Hematopoietic multipotent progenitor cell treated with erythropoietin and hydrocortisone succinate and interleukin-3 and kit ligand, for 17 days (in vitro differentiated cells): ENCODE results near the gene TTLL10.
"Not testable (repeated sequence)": the region's sequence is repeated elsewhere in the genome, so short reads cannot be mapped to it uniquely, and the experiment has no call there.

Source experiments
- DNase-seq: peaks from one replicate; pipeline ENCODE4 v3.0.0-alpha.2; 2015; ENCODE audit warnings: low spot score

The TTLL10 gene

DNA sequence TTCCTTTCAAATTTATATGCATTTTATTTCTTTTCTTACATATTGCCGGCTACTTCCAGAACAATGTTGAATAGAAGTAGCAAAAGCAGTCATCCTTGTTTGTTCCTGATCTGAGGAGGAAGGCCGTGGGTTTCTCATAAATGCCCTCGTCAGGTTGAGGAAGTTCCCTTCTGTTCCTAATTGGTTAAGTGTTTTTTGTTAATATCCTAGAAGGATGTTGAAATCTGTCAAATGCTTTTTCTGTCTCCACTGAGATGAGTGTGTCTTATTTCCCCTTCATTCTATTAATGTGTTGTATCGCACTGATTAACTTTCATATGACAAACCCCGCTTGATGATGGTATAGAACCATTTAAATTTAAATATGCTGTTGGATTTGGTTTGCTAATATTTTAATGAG, 15.4 kb downstream of the TTLL10 start:
- no peak for DNase-seq

DNA sequence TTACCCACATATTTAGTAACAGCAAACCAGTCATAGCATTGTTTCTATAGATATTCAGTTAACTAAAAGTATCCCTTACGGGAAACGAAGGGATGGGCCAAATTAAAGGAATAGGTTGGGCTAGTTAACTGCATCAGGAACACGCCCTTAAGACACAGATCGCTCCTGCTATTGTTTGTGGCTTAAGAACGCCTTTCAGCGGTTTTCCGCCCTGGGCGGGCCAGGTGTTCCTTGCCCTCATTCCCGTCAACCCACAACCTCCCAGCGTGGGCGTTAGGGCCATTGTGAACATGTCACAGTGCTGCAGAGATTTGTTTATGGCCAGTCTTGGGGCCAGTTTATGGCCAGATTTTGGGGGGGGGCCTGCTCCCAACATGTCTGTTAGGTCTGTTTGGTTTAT, 18.1 kb downstream of the TTLL10 start:
- no peak for DNase-seq

DNA sequence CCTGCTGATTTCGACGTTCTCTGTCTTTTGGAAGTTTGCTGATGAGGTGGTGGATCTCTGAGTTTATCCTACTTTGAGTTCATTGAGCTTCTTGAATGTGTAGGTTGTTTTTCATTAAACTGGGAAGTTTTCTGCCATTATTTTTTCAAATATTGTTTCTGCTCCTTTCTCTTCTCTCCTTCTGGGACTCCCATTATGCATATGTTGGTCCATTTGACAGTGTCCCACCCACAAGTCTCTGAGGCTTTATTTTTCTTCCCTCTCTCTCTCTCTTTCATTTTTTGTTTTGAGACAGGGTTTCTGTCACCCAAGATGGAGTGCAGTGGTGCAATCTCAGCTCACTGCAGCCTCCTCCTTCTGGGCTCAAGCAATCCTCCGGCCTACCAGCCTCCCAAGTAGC, 21.0 kb downstream of the TTLL10 start:
- no peak for DNase-seq

- DNase-seq = not testable (repeated sequence)
These were observed 22.0 kb downstream of the TTLL10 start for GRCh38 chr1:1195726-1196125.

DNA sequence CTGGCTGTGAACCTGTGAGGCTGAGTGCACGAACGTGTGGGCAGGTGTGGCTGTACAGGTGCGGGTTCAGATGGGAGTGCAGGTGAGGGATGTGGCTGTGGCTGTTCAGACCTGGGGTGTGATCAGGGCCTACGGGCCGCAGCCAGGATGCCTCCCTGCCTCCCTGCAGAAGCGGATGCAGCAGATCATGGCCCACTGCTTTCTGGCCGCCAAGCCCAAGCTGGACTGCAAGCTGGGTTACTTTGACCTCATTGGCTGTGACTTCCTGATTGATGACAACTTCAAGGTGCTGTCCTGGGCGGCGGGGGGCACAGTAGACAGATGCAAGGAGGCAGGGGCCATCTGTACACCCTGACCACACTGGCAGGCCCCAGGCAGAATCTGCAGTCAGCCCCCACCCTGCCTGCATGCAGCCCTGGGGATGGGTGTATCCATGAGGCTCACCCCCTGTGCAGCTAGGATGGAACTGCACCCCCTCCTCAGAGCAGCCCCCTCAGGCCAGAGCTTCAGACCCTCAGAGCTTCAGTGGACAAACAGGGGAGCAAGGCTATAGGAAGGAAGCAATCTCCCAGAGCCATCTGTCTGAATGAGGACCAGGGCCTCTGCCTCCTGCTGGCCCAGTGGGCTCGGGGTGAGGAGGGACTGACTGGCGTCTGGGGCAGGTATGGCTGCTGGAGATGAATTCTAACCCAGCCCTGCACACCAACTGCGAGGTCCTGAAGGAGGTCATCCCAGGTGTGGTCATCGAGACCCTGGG, 22.9 kb downstream of the TTLL10 start:
- DNase-seq = no peak

- DNase-seq = no peak
These were observed 23.5 kb downstream of the TTLL10 start for GRCh38 chr1:1197188-1197500.

- no peak for DNase-seq
These were observed 24.1 kb downstream of the TTLL10 start for GRCh38 chr1:1197551-1198422.

DNA sequence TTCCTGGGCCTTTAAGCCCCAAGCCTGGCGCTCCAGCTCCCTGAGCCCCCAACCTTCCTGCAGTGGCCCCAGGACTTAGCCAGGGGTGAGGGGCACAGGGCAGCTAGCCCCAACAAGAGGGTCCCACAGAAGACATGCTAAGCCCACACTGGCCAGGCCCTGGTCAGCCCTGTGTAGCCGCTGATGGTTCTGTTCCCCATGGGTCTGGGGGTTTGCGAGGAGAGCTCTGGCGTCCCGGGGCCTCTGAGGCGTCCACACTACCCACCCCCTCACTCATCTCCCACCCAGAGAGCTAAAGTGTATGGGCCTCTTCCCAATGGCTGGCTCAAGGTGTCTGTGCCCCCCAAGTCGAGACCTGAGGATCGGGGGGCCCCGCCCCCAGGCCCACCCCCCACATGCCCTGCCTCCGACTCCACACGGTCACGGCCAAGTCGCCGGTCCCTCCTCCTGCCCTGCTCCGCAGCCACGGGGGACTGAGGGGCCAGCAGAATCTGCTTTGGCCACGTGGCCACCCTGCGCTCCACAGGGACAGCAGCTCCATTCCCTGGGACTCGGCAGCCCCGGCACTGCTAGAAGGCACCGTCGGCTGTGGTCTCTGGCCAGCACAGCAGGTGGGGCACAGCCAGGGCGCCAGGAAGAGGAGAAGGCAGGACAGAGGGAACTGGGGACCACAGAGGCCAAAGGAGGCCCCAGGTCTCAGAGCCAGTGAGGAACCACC, 24.9 kb downstream of the TTLL10 start:
- DNase-seq = no peak

GRCh38 chr1:1199141-1199960, 25.7 kb downstream of the TTLL10 start:
- DNase-seq = no peak

GRCh38 chr1:1199961-1200875, 26.5 kb downstream of the TTLL10 start:
- DNase-seq = no peak

GRCh38 chr1:1200876-1201810, 27.5 kb downstream of the TTLL10 start:
- DNase-seq = no peak

GRCh38 chr1:1202831-1203560, 29.3 kb downstream of the TTLL10 start:
- DNase-seq = no peak

GRCh38 chr1:1203561-1204424, 30.1 kb downstream of the TTLL10 start:
- no peak for DNase-seq

DNA sequence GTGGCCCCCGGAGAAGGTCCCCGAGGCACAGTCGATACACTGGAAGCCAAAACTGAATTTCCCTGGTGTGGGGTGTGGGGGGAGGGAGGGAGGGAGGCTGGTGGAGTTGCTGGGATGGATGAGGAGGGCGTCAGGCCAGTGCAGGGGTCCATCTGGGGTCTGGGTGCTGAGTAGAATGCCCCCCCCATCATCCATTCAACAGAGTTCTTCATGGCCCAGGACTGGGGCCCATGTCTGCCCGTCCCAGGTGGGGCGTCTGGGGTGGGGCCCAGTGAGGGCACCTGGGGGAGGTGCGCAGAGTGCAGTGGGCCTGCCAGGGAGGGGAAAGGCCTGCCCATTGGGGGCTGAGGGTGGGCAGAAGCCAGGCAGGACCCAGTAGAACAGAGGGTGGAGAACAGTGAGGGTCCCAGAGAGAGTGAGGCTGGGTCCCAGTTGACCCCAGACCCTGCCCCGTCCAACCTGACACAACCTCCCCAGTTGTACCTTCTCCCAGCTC, 30.8 kb downstream of the TTLL10 start:
- DNase-seq = no peak

- DNase-seq = no peak
These were observed 31.5 kb downstream of the TTLL10 start for GRCh38 chr1:1204998-1205768.

DNA sequence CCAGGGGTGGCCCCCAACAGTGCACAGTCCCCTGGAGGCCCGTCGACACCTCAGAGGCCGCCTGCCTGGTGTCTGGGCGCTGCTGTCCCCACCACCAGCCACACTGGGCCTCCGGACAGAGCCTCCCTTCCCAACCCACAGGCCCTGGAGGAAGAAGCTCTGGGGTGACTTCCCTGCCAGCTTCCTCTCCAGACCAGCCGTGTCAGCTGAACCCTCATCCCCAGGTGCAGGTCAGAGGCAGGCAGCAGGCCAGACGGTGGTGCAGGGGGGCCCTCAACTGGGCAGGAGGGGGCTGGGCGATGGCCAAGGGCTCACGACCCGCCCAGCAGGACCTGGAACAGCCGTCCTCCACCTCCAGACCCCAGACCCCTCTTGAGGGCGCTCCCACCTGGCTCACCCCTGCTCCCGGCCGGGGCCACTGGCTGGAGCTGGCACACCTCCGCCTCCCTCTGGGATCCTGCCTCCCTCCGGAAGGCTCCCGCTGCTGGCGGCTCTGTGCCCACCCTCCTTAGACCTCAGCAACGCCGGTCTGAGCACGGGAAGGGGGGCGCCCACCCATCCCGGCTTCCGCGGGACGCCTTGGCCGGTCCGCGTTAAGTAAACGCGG, 32.2 kb downstream of the TTLL10 start:
- no peak for DNase-seq
